ENCODE data around the gene CTXN1. TPM values are rescaled to one million over a fixed set of nuclear protein-coding genes. Genes with fewer than 3 reads are reported as not detected.

Gene CTXN1
- total and polyA plus RNA-seq, 2 donors (not counting 3 experiments of a cell fraction or from before 2014, with no cell fraction given), result 16.0 to 27.6 TPM

DNA sequence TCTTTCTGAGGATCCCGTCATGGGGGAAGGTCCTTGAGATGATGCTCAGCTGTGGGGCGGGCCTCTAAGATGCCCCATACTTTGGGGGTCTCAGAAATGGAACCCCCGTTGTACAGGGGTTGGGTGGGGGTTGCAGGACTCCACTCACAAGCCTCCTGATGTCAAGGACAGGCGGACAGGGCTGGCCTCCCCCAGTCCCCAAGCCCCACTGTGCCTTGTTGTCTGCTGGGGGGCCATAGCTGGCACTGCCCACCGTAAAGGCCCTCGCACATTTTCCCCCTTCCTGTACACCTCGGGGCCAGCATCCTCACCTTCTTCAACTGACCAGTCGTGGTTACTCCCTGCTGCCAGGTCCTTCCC lies 3.1 kb downstream of the CTXN1 start:
- peaks cover 0 to 5% of the 10 kb centered on the region in 2 experiments for H3K36me3 ChIP-seq (ENCODE audit: control insufficient read depth in 2 of 2, extremely low read depth in 1 of 2, insufficient read depth in 2 of 2, low read length in 2 of 2)
- no peak overlapping the region for H3K9ac ChIP-seq (replicated peaks; ENCODE audit: extremely low read depth, insufficient read depth, low read length)
- no peaks in the 10 kb centered on the region for H3K9me1 ChIP-seq (replicated peaks; ENCODE audit: control insufficient read depth, extremely low read depth, insufficient read depth, low read length)
- TF ChIP-seq GATA2 (IDR thresholded peaks at IDR 0.05; ENCODE audit: insufficient read depth, insufficient read length, low read depth, low read length) (no peak), FOS (IDR thresholded peaks at IDR 0.05; ENCODE audit: borderline replicate concordance, insufficient read depth, low read length) (no peak), POLR2A (IDR thresholded peaks at IDR 0.05; ENCODE audit: low read depth, low read length) (no peak), JUN (IDR thresholded peaks at IDR 0.05; ENCODE audit: borderline replicate concordance, insufficient read depth, insufficient read length, low read depth) (no peak), MYC (IDR thresholded peaks at IDR 0.05; ENCODE audit: low read depth, low read length) (no peak), POLR2AphosphoS5 (IDR thresholded peaks at IDR 0.05; ENCODE audit: insufficient read depth, low read depth, low read length) (no peak), EZH2 (IDR thresholded peaks at IDR 0.05; ENCODE audit: borderline replicate concordance, low read depth, low read length, severe bottlenecking) (no peak)
- TF ChIP-seq, protein P1, sequence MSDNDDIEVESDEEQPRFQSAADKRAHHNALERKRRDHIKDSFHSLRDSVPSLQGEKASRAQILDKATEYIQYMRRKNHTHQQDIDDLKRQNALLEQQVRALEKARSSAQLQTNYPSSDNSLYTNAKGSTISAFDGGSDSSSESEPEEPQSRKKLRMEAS (IDR thresholded peaks at IDR 0.05; ENCODE audit: insufficient read depth, insufficient read length), result no peak
- TF ChIP-seq, protein P2, sequence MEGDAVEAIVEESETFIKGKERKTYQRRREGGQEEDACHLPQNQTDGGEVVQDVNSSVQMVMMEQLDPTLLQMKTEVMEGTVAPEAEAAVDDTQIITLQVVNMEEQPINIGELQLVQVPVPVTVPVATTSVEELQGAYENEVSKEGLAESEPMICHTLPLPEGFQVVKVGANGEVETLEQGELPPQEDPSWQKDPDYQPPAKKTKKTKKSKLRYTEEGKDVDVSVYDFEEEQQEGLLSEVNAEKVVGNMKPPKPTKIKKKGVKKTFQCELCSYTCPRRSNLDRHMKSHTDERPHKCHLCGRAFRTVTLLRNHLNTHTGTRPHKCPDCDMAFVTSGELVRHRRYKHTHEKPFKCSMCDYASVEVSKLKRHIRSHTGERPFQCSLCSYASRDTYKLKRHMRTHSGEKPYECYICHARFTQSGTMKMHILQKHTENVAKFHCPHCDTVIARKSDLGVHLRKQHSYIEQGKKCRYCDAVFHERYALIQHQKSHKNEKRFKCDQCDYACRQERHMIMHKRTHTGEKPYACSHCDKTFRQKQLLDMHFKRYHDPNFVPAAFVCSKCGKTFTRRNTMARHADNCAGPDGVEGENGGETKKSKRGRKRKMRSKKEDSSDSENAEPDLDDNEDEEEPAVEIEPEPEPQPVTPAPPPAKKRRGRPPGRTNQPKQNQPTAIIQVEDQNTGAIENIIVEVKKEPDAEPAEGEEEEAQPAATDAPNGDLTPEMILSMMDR (IDR thresholded peaks at IDR 0.05; ENCODE audit: extremely low read depth in 1 of 2, insufficient read depth in 1 of 2, low read depth in 1 of 2, low read length in 2 of 2), result no peak
- H3K4me1 ChIP-seq (ENCODE audit: control insufficient read depth, extremely low read depth, insufficient read depth, low read length), result peaks cover 20% of the 10 kb centered on the region
- H3K27ac ChIP-seq (ENCODE audit: insufficient read depth, low read depth, low read length), result no peak overlapping the region
- H2AFZ ChIP-seq (ENCODE audit: low read depth, low read length), result no peak overlapping the region
- peaks cover 4 to 9% of the 10 kb centered on the region in 2 experiments for H3K27me3 ChIP-seq (ENCODE audit: control insufficient read depth in 2 of 2, insufficient read depth in 2 of 2, low read length in 2 of 2)
- no peaks in the 10 kb centered on the region for H4K20me1 ChIP-seq (replicated peaks; ENCODE audit: control insufficient read depth, extremely low read depth, insufficient read depth, low read length)
- CTCF ChIA-PET, result interaction anchor here (5.1 kb wide), 1 partner anchor 21 kb away, joined by 34 read pairs; the partner anchor contains the start of gene TIMM44
- H3K4me2 ChIP-seq (ENCODE audit: insufficient read depth, low read length), result no peak overlapping the region
- no TSS peak for BruUV-seq (replicated peaks)
- intact Hi-C loops (cut with micrococcal nuclease) (loop anchor here (5.0 kb wide), 1 partner anchor 241 kb away; the partner anchor contains the start of gene TRAPPC5), dilution Hi-C loops (cut with MboI; ENCODE audit: extremely low pct_ligation_motif_present, low sequenced_read_pairs) (no loop called here)
- DNase-seq (ENCODE audit: low read depth, low spot score), result no peak
- H3K4me3 ChIP-seq (replicated peaks in 1 of 3; ENCODE audit: insufficient read depth in 1 of 3, low read depth in 1 of 3, low read length in 3 of 3), result no peak overlapping the region
- H3K79me2 ChIP-seq (ENCODE audit: control insufficient read depth, insufficient read depth, low read length), result no peaks in the 10 kb centered on the region
- POLR2A ChIA-PET, result no interaction called here
- FAIRE-seq, result no peak
- H3K9me3 ChIP-seq (replicated peaks; ENCODE audit: control insufficient read depth, insufficient read depth, low read length), result no peaks in the 10 kb centered on the region
